CD1c-positive myeloid dendritic cell (primary cell): ENCODE measurements around the gene MAGI2.

Experiments used
- DNase-seq: peaks from one replicate; pipeline ENCODE4 v3.0.0-alpha.2; 2016; ENCODE audit errors: extremely low spot score

MAGI2 gene

GRCh38 chr7:79302293-79302692 lies 151.2 kb downstream of the MAGI2 start:
- DNase-seq: no peak

- DNase-seq: no peak
Observed at GRCh38 chr7:79301419-79301818, 152.0 kb downstream of the MAGI2 start.

GRCh38 chr7:79300573-79300972 lies 152.9 kb downstream of the MAGI2 start:
- DNase-seq: no peak

GRCh38 chr7:79298145-79298760 lies 155.2 kb downstream of the MAGI2 start:
- peak; percentile 14 for DNase-seq

GRCh38 chr7:79296553-79297320 lies 156.7 kb downstream of the MAGI2 start:
- DNase-seq: no peak

GRCh38 chr7:79293655-79294142 lies 159.8 kb downstream of the MAGI2 start:
- DNase-seq: no peak

- no peak for DNase-seq
Observed at GRCh38 chr7:79292834-79293233, 160.6 kb downstream of the MAGI2 start.

GRCh38 chr7:79291498-79291865 lies 162.0 kb downstream of the MAGI2 start:
- DNase-seq: no peak

GRCh38 chr7:79290841-79291497 lies 162.5 kb downstream of the MAGI2 start:
- no peak for DNase-seq

GRCh38 chr7:79290398-79290797 lies 163.1 kb downstream of the MAGI2 start:
- no peak for DNase-seq

GRCh38 chr7:79288655-79289054 lies 164.8 kb downstream of the MAGI2 start:
- no peak for DNase-seq

GRCh38 chr7:79287981-79288380 lies 165.5 kb downstream of the MAGI2 start:
- DNase-seq: no peak

GRCh38 chr7:79286181-79286580 lies 167.3 kb downstream of the MAGI2 start:
- DNase-seq: no peak

- DNase-seq: no peak
Observed at GRCh38 chr7:79285756-79286155, 167.7 kb downstream of the MAGI2 start.

- no peak for DNase-seq
Observed at GRCh38 chr7:79284211-79284610, 169.3 kb downstream of the MAGI2 start.

GRCh38 chr7:79282882-79283602 lies 170.4 kb downstream of the MAGI2 start:
- DNase-seq: no peak

GRCh38 chr7:79282070-79282694 lies 171.3 kb downstream of the MAGI2 start:
- no peak for DNase-seq

GRCh38 chr7:79281426-79281825 lies 172.0 kb downstream of the MAGI2 start:
- no peak for DNase-seq

- DNase-seq: no peak
Observed at GRCh38 chr7:79272938-79273337, 180.5 kb downstream of the MAGI2 start.

- DNase-seq: peak; percentile 36
Observed at GRCh38 chr7:79272066-79272669, 181.3 kb downstream of the MAGI2 start.

GRCh38 chr7:79268730-79269129 lies 184.7 kb downstream of the MAGI2 start:
- no peak for DNase-seq
